CD4-positive, alpha-beta T cell (primary cell): Measurements from ENCODE around the gene ACTR5. TPM values are rescaled to one million over a fixed set of nuclear protein-coding genes. Genes with fewer than 3 reads are reported as not detected.

Experiments used
- ATAC-seq: fragments of 200-7000 bp; cut with Tn5 transposase; one replicate; pipeline ENCODE4 v1.10.0; 2022; ENCODE audit warnings: mild to moderate bottlenecking; ENCODE audit not compliant: poor library complexity
- CTCF ChIA-PET: fragments of 350-600 bp; sonication (Branson Sonifier 250); formaldehyde crosslinking; loops from one replicate; lab custom pipeline; 2021; ENCODE audit warnings: antibody characterized with exemption, inconsistent platforms; lab: Charles Lee
- POLR2A ChIA-PET: fragments of 350-600 bp; sonication (Branson Sonifier 250); formaldehyde crosslinking; loops from one replicate; lab custom pipeline; 2021; ENCODE audit warnings: antibody characterized with exemption, inconsistent platforms; lab: Charles Lee
- DNase-seq, 14 experiments: peaks; one replicate each; pipeline ENCODE4 v3.0.0-alpha.2; 2013 to 2020; ENCODE audit warnings: mixed read lengths in 2 of 14
- H3K27ac ChIP-seq, 2 donors: one replicate each; pipeline versions ENCODE4 v1.5.1 to v1.7.0; 2013; ENCODE audit warnings: low read length in 2 of 2, low read depth in 1 of 2, mild to moderate bottlenecking in 1 of 2
- H3K27me3 ChIP-seq, 2 experiments: 1 replicate in 1 of 2; 2 replicates in 1 of 2; pipeline versions ENCODE4 v1.6.1 to v1.7.0; 2013; ENCODE audit warnings: low read length in 2 of 2, control low read depth in 1 of 2, mild to moderate bottlenecking in 1 of 2, moderate library complexity in 1 of 2; ENCODE audit not compliant: insufficient read depth in 2 of 2, control insufficient read depth in 1 of 2
- H3K36me3 ChIP-seq: one replicate; pipeline ENCODE4 v1.6.1; 2013; ENCODE audit warnings: low read length, control low read depth; ENCODE audit not compliant: insufficient read depth
- H3K4me1 ChIP-seq: one replicate; pipeline ENCODE4 v1.6.1; 2013; ENCODE audit warnings: low read length, control low read depth; ENCODE audit not compliant: insufficient read depth
- H3K4me3 ChIP-seq: one replicate; pipeline ENCODE4 v1.5.1; 2013; ENCODE audit warnings: mild to moderate bottlenecking, low read length, moderate library complexity
- H3K9me3 ChIP-seq, 2 experiments: 1 replicate in 1 of 2; 2 replicates in 1 of 2; pipeline versions ENCODE4 v1.6.1 to v1.7.0; 2013; ENCODE audit warnings: low read length in 2 of 2, mild to moderate bottlenecking in 2 of 2, control low read depth in 1 of 2, moderate library complexity in 1 of 2; ENCODE audit not compliant: control insufficient read depth in 1 of 2, insufficient read depth in 1 of 2
- H3K27ac Mint-ChIP-seq: one replicate; pipeline ENCODE4 v1.8.0; 2020; ENCODE audit warnings: mixed read lengths
- H3K27me3 Mint-ChIP-seq: one replicate; pipeline ENCODE4 v1.8.0; 2021; ENCODE audit warnings: mixed read lengths
- H3K36me3 Mint-ChIP-seq: one replicate; pipeline ENCODE4 v1.8.0; 2021; ENCODE audit warnings: low read depth, mixed read lengths
- H3K4me1 Mint-ChIP-seq: one replicate; pipeline ENCODE4 v1.8.0; 2021; ENCODE audit warnings: low read depth, mixed read lengths
- H3K4me3 Mint-ChIP-seq: one replicate; pipeline ENCODE4 v1.8.0; 2020; ENCODE audit warnings: mild to moderate bottlenecking, mixed read lengths
- H3K9me3 Mint-ChIP-seq: one replicate; pipeline ENCODE4 v1.8.0; 2020; ENCODE audit warnings: mixed read lengths
- CTCF ChIP-seq: fragments of 200-600 bp; IDR thresholded peaks from one replicate; pipeline ENCODE4 v1.8.0; 2022; ENCODE audit warnings: antibody characterized with exemption, mild to moderate bottlenecking
- intact Hi-C, 2 experiments: fragments of 100-400 bp; cut with DNase I in 1 of 2; cut with micrococcal nuclease in 1 of 2; formaldehyde crosslinking; loops; one replicate each; pipeline versions ENCODE4 v1.15.1 to v1.9.0; 2023 to 2025; cut with DNase I, micrococcal nuclease
- total RNA-seq, 174 experiments: library from RNA in 2 of 174; stranded (reverse) in 2 of 174; gene quantifications; one replicate each; pipeline ENCODE4 v1.2.3 and lab custom pipeline; 2021 to 2026

The ACTR5 gene
- total RNA-seq, 2 experiments from 2014 or later: 11.1 to 11.9 TPM

- peak; percentile 64 to 89 (median 72) for DNase-seq
- CTCF ChIA-PET: interaction anchor here (0.7 to 0.9 kb wide), 2 partner anchors 8 to 72 kb away, joined by 3 read pairs; no protein-coding TSS in a partner anchor
- Histone ChIP-seq H3K4me3 (peak overlapping the region; percentile 56), H3K4me1 (peaks cover 59% of the 10 kb centered on the region), H3K36me3 (no peaks in the 10 kb centered on the region), H3K9me3 (peaks cover 0 to 48% of the 10 kb centered on the region in 2 experiments), H3K27ac (no peak overlapping the region), H3K27me3 (peaks cover 90 to 91% of the 10 kb centered on the region in 2 experiments)
- H3K4me1 Mint-ChIP-seq: peaks cover 53% of the 10 kb centered on the region
- TF ChIP-seq CTCF: peak; percentile 99
- H3K27ac Mint-ChIP-seq: peak overlapping the region; percentile 57
- peak; percentile 80 for ATAC-seq
- intact Hi-C loops: loop anchor here (1.0 to 5.0 kb wide), 4 partner anchors 16 to 85 kb away; partner anchors contain the start of gene ACTR5 (in 1 of the 2)
- peaks cover 100% of the 10 kb centered on the region for H3K27me3 Mint-ChIP-seq
- H3K4me3 Mint-ChIP-seq: peak overlapping the region; percentile 82
- POLR2A ChIA-PET: interaction anchor here (0.8 kb wide), 1 partner anchor 58 kb away, joined by 3 read pairs; no protein-coding TSS in a partner anchor
- H3K9me3 Mint-ChIP-seq: no peaks in the 10 kb centered on the region
- H3K36me3 Mint-ChIP-seq: no peaks in the 10 kb centered on the region
Measured at GRCh38 chr20:38730989-38731737, 17.1 kb upstream of the ACTR5 start.

- H3K27ac Mint-ChIP-seq: no peak overlapping the region
- ChIA-PET POLR2A (interaction anchor here (0.8 kb wide), 1 partner anchor 58 kb away, joined by 3 read pairs; no protein-coding TSS in a partner anchor), CTCF (no interaction called here)
- peaks cover 98% of the 10 kb centered on the region for H3K27me3 Mint-ChIP-seq
- Histone ChIP-seq H3K9me3 (peaks cover 0 to 42% of the 10 kb centered on the region in 2 experiments), H3K27ac (no peak overlapping the region), H3K4me1 (peaks cover 53% of the 10 kb centered on the region), H3K4me3 (no peak overlapping the region), H3K36me3 (no peaks in the 10 kb centered on the region), H3K27me3 (peaks cover 85% of the 10 kb centered on the region in 2 experiments)
- no peak for TF ChIP-seq CTCF
- ATAC-seq: no peak
- no peak for DNase-seq
- no peaks in the 10 kb centered on the region for H3K36me3 Mint-ChIP-seq
- peak overlapping the region; percentile 82 for H3K4me3 Mint-ChIP-seq
- no peaks in the 10 kb centered on the region for H3K9me3 Mint-ChIP-seq
- peaks cover 48% of the 10 kb centered on the region for H3K4me1 Mint-ChIP-seq
- intact Hi-C loops: loop anchor here (1.0 to 5.0 kb wide), 4 partner anchors 15 to 85 kb away; partner anchors contain the start of gene ACTR5 (in 1 of the 2)
Measured at GRCh38 chr20:38731738-38732113, 16.5 kb upstream of the ACTR5 start.

- POLR2A ChIA-PET: no interaction called here
- CTCF ChIA-PET: no interaction called here
- H3K27me3 Mint-ChIP-seq: peaks cover 98% of the 10 kb centered on the region
Measured at GRCh38 chr20:38732981-38733380, 15.3 kb upstream of the ACTR5 start.

More at GRCh38 chr20:38732981-38733380, 15.3 kb upstream of the ACTR5 start:
- no peak overlapping the region for H3K27ac ChIP-seq
- H3K9me3 ChIP-seq: peaks cover 0 to 30% of the 10 kb centered on the region in 2 experiments
- H3K4me3 ChIP-seq: no peak overlapping the region
- peaks cover 35% of the 10 kb centered on the region for H3K4me1 Mint-ChIP-seq
- peaks cover 40% of the 10 kb centered on the region for H3K4me1 ChIP-seq
- H3K9me3 Mint-ChIP-seq: no peaks in the 10 kb centered on the region
- no peaks in the 10 kb centered on the region for H3K36me3 Mint-ChIP-seq
- H3K27me3 ChIP-seq: peaks cover 72% of the 10 kb centered on the region in 2 experiments
- H3K27ac Mint-ChIP-seq: no peak overlapping the region
- TF ChIP-seq CTCF: no peak
- H3K36me3 ChIP-seq: no peaks in the 10 kb centered on the region
- DNase-seq (no peak), ATAC-seq (no peak)
- no peak overlapping the region for H3K4me3 Mint-ChIP-seq
- intact Hi-C loops: loop anchor here in 1 of 2 experiments (5.0 kb wide), 1 partner anchor 86 kb away; no protein-coding TSS in a partner anchor
